Chondrocyte (in vitro differentiated cells): ENCODE data around the gene LCT. TPM values are rescaled to one million over a fixed set of nuclear protein-coding genes. Genes with fewer than 3 reads are reported as not detected.
"Not testable (repeated sequence)": the region's sequence is repeated elsewhere in the genome, so short reads cannot be mapped to it uniquely, and the experiment has no call there.

ENCODE experiments used
- DNase-seq: peaks from one replicate; pipeline ENCODE4 v3.0.0; 2021; ENCODE audit warnings: mixed read lengths, low spot score
- H3K27ac Mint-ChIP-seq: one replicate; pipeline ENCODE4 v1.8.0; 2021; ENCODE audit warnings: mild to moderate bottlenecking, moderate library complexity, mixed read lengths; ENCODE audit not compliant: unreplicated experiment
- H3K27me3 Mint-ChIP-seq: 2 replicates; pipeline ENCODE4 v1.8.0; 2021; ENCODE audit warnings: low read depth, mixed read lengths
- H3K36me3 Mint-ChIP-seq: 2 replicates; pipeline ENCODE4 v1.8.0; 2021; ENCODE audit warnings: low read depth, mixed read lengths
- H3K4me1 Mint-ChIP-seq: 2 replicates; pipeline ENCODE4 v1.8.0; 2021; ENCODE audit warnings: low read depth, mild to moderate bottlenecking, mixed read lengths
- H3K4me3 Mint-ChIP-seq: one replicate; pipeline ENCODE4 v1.8.0; 2021; ENCODE audit warnings: mild to moderate bottlenecking, moderate library complexity, mixed read lengths; ENCODE audit not compliant: unreplicated experiment
- H3K9me3 Mint-ChIP-seq: 2 replicates; pipeline ENCODE4 v1.8.0; 2021; ENCODE audit warnings: low read depth, mixed read lengths
- total RNA-seq: library from RNA; stranded (reverse); gene quantifications from 3 replicates; pipeline ENCODE4 v1.2.1, GENCODE V29; 2021
- TF ChIP-seq, protein P1 (sequence below): fragments of 200-600 bp; sonication (generic); IDR thresholded peaks from 2 replicates; pipeline ENCODE4 v1.5.0; 2021; ENCODE audit warnings: antibody characterized with exemption, mild to moderate bottlenecking, moderate library complexity

LCT gene
- total RNA-seq, 1 donor from 2014 or later, result not detected

DNA sequence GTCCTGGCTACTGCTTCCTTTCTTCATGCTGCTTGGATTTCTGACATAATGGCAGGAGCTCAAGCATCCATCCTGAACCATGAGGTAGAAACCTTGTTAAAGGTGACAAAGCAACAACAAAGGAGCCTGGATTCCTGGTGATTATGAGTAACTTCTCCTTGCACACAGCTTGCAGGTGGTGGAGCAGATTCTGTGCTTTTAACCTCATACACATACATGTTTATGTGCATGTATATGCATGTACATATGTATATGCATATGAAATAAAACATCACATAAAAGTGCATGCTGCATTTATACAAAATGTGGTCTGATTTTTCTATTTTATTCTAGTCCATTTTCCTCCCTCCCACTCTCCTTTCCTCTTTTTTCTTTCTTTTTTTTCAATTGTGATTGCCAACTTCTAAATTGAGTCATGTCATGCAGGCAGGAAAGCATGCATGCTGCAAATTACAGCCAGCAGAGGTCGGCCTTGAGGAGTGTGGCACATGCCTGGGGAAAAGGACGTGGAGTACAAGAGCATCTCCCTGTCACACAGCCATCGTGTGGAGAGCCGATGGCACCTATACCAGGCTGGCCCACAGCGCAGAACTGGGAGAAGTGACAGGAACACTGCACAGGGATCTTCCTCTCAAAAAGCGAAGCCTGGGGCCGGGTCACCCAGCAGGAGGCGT, 17.9 kb downstream of the LCT start:
- no peak for DNase-seq
- no peaks in the 10 kb centered on the region for H3K27me3 Mint-ChIP-seq

DNA sequence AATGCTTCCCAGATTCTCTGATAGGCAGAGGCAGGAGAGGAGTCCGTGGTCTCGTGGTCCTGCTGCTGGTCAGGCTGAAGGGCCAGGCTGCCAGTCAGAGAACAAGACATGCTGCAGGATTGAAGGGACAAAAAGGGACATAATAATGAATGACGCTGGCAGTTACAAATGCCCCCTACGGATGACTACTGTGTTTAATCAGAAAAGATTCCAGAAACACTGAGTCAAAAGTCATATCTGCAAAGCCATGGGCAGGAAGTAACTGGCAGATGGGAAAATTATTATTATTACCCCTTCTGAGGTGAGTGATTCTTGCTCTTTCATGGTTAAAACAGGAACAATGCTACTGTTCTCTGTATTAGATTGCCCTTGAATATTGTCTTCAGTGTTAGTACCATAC, 19.0 kb downstream of the LCT start:
- Mint-ChIP-seq H3K4me1 (peaks cover 9% of the 10 kb centered on the region), H3K4me3 (no peak overlapping the region), H3K9me3 (peaks cover 6% of the 10 kb centered on the region), H3K36me3 (peaks cover 3% of the 10 kb centered on the region), H3K27ac (no peak overlapping the region), H3K27me3 (no peaks in the 10 kb centered on the region)
- no peak for DNase-seq
- TF ChIP-seq, protein P1, sequence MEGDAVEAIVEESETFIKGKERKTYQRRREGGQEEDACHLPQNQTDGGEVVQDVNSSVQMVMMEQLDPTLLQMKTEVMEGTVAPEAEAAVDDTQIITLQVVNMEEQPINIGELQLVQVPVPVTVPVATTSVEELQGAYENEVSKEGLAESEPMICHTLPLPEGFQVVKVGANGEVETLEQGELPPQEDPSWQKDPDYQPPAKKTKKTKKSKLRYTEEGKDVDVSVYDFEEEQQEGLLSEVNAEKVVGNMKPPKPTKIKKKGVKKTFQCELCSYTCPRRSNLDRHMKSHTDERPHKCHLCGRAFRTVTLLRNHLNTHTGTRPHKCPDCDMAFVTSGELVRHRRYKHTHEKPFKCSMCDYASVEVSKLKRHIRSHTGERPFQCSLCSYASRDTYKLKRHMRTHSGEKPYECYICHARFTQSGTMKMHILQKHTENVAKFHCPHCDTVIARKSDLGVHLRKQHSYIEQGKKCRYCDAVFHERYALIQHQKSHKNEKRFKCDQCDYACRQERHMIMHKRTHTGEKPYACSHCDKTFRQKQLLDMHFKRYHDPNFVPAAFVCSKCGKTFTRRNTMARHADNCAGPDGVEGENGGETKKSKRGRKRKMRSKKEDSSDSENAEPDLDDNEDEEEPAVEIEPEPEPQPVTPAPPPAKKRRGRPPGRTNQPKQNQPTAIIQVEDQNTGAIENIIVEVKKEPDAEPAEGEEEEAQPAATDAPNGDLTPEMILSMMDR, result no peak

More for the DNA sequence above, 17.9 kb downstream of the LCT start:
- peaks cover 9% of the 10 kb centered on the region for H3K4me1 Mint-ChIP-seq
- peaks cover 11% of the 10 kb centered on the region for H3K9me3 Mint-ChIP-seq
- TF ChIP-seq, protein P1, result peak; percentile 68
- no peak overlapping the region for H3K27ac Mint-ChIP-seq
- peaks cover 3% of the 10 kb centered on the region for H3K36me3 Mint-ChIP-seq
- H3K4me3 Mint-ChIP-seq, result no peak overlapping the region

GRCh38 chr2:135817466-135817865, 19.5 kb downstream of the LCT start:
- TF ChIP-seq, protein P1, result no peak
- Mint-ChIP-seq H3K9me3 (peaks cover 3% of the 10 kb centered on the region), H3K4me3 (no peak overlapping the region), H3K27me3 (no peaks in the 10 kb centered on the region), H3K4me1 (peaks cover 9% of the 10 kb centered on the region), H3K36me3 (no peaks in the 10 kb centered on the region), H3K27ac (no peak overlapping the region)
- no peak for DNase-seq

- H3K9me3 Mint-ChIP-seq, result no peaks in the 10 kb centered on the region
- TF ChIP-seq, protein P1, result no peak
- no peak for DNase-seq
- H3K4me3 Mint-ChIP-seq, result no peak overlapping the region
- H3K4me1 Mint-ChIP-seq, result peaks cover 7% of the 10 kb centered on the region
- no peak overlapping the region for H3K27ac Mint-ChIP-seq
- no peaks in the 10 kb centered on the region for H3K36me3 Mint-ChIP-seq
- H3K27me3 Mint-ChIP-seq, result no peaks in the 10 kb centered on the region
Observed at GRCh38 chr2:135815269-135815668, 21.7 kb downstream of the LCT start.

- Mint-ChIP-seq H3K9me3 (no peaks in the 10 kb centered on the region), H3K36me3 (no peaks in the 10 kb centered on the region), H3K27ac (no peak overlapping the region), H3K27me3 (no peaks in the 10 kb centered on the region), H3K4me1 (peaks cover 3% of the 10 kb centered on the region), H3K4me3 (no peak overlapping the region)
- TF ChIP-seq, protein P1, result no peak
- no peak for DNase-seq
Observed at GRCh38 chr2:135812907-135813511, 24.0 kb downstream of the LCT start.

GRCh38 chr2:135807874-135808273, 29.1 kb downstream of the LCT start:
- not testable (repeated sequence) for H3K4me1 Mint-ChIP-seq, H3K4me3 Mint-ChIP-seq, DNase-seq, H3K36me3 Mint-ChIP-seq, H3K27me3 Mint-ChIP-seq, H3K9me3 Mint-ChIP-seq, H3K27ac Mint-ChIP-seq
